ENCODE measurements around the gene REG3A. TPM values are rescaled to one million over a fixed set of nuclear protein-coding genes. Genes with fewer than 3 reads are reported as not detected.

Gene REG3A
- total RNA-seq, 1 experiment from 2014 or later: not detected

DNA sequence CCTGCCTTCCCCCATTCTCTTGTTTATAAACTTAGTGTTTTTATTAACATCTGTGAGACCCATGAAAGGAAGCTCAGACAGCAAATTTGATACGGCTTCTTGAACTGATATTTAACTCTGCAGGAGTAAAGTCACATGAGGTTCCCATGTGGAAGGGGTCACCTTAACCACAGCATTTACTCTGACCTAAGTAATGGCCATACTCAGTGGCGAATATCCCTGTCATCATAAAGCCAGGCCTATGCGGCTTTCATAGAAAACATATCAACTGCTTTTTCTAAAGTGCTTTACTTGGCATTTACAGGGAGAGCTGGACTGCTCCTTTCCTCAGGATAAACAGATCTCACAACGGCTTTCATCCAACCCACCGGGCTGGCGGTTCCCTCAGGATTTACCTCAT is 30.3 kb downstream of the REG3A start:
- CTCF ChIA-PET: no interaction called here
- ATAC-seq (no peak), DNase-seq (ENCODE audit: low spot score) (no peak)
- Mint-ChIP-seq H3K9me3 (no peaks in the 10 kb centered on the region), H3K4me1 (0 out of 2 replicates have a peak, but pooled peaks cover 3% of the 10 kb centered on the region), H3K36me3 (no peaks in the 10 kb centered on the region), H3K27ac (no peak overlapping the region), H3K27me3 (ENCODE audit: low read depth) (no peaks in the 10 kb centered on the region), H3K4me3 (no peak overlapping the region)
- TF ChIP-seq NR3C1 (CRISPR knock-in tag; conservative IDR thresholded peaks at IDR 0.05; ENCODE audit: low read depth) (no peak), GABPB1 (CRISPR knock-in tag; IDR thresholded peaks at IDR 0.05) (no peak), FOXJ3 (CRISPR knock-in tag; IDR thresholded peaks at IDR 0.05; ENCODE audit: borderline replicate concordance) (no peak), CBFB (CRISPR knock-in tag; IDR thresholded peaks at IDR 0.05; ENCODE audit: low read depth) (no peak), TEAD1 (CRISPR knock-in tag; IDR thresholded peaks at IDR 0.05) (no peak)
- TF ChIP-seq, protein P1, sequence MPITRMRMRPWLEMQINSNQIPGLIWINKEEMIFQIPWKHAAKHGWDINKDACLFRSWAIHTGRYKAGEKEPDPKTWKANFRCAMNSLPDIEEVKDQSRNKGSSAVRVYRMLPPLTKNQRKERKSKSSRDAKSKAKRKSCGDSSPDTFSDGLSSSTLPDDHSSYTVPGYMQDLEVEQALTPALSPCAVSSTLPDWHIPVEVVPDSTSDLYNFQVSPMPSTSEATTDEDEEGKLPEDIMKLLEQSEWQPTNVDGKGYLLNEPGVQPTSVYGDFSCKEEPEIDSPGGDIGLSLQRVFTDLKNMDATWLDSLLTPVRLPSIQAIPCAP (CRISPR knock-in tag; IDR thresholded peaks at IDR 0.05): no peak
- TF ChIP-seq, protein P2, sequence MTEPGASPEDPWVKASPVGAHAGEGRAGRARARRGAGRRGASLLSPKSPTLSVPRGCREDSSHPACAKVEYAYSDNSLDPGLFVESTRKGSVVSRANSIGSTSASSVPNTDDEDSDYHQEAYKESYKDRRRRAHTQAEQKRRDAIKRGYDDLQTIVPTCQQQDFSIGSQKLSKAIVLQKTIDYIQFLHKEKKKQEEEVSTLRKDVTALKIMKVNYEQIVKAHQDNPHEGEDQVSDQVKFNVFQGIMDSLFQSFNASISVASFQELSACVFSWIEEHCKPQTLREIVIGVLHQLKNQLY (CRISPR knock-in tag; IDR thresholded peaks at IDR 0.05): no peak
- TF ChIP-seq, protein P3, sequence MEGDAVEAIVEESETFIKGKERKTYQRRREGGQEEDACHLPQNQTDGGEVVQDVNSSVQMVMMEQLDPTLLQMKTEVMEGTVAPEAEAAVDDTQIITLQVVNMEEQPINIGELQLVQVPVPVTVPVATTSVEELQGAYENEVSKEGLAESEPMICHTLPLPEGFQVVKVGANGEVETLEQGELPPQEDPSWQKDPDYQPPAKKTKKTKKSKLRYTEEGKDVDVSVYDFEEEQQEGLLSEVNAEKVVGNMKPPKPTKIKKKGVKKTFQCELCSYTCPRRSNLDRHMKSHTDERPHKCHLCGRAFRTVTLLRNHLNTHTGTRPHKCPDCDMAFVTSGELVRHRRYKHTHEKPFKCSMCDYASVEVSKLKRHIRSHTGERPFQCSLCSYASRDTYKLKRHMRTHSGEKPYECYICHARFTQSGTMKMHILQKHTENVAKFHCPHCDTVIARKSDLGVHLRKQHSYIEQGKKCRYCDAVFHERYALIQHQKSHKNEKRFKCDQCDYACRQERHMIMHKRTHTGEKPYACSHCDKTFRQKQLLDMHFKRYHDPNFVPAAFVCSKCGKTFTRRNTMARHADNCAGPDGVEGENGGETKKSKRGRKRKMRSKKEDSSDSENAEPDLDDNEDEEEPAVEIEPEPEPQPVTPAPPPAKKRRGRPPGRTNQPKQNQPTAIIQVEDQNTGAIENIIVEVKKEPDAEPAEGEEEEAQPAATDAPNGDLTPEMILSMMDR (IDR thresholded peaks at IDR 0.05): no peak
- TF ChIP-seq, protein P4, sequence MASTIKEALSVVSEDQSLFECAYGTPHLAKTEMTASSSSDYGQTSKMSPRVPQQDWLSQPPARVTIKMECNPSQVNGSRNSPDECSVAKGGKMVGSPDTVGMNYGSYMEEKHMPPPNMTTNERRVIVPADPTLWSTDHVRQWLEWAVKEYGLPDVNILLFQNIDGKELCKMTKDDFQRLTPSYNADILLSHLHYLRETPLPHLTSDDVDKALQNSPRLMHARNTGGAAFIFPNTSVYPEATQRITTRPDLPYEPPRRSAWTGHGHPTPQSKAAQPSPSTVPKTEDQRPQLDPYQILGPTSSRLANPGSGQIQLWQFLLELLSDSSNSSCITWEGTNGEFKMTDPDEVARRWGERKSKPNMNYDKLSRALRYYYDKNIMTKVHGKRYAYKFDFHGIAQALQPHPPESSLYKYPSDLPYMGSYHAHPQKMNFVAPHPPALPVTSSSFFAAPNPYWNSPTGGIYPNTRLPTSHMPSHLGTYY (CRISPR knock-in tag; IDR thresholded peaks at IDR 0.05): no peak
- TF ChIP-seq, protein P5, sequence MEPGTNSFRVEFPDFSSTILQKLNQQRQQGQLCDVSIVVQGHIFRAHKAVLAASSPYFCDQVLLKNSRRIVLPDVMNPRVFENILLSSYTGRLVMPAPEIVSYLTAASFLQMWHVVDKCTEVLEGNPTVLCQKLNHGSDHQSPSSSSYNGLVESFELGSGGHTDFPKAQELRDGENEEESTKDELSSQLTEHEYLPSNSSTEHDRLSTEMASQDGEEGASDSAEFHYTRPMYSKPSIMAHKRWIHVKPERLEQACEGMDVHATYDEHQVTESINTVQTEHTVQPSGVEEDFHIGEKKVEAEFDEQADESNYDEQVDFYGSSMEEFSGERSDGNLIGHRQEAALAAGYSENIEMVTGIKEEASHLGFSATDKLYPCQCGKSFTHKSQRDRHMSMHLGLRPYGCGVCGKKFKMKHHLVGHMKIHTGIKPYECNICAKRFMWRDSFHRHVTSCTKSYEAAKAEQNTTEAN (CRISPR knock-in tag; IDR thresholded peaks at IDR 0.05): no peak
- TF ChIP-seq, protein P6, sequence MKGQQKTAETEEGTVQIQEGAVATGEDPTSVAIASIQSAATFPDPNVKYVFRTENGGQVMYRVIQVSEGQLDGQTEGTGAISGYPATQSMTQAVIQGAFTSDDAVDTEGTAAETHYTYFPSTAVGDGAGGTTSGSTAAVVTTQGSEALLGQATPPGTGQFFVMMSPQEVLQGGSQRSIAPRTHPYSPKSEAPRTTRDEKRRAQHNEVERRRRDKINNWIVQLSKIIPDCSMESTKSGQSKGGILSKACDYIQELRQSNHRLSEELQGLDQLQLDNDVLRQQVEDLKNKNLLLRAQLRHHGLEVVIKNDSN (CRISPR knock-in tag; IDR thresholded peaks at IDR 0.05): no peak
- POLR2A ChIA-PET: no interaction called here

DNA sequence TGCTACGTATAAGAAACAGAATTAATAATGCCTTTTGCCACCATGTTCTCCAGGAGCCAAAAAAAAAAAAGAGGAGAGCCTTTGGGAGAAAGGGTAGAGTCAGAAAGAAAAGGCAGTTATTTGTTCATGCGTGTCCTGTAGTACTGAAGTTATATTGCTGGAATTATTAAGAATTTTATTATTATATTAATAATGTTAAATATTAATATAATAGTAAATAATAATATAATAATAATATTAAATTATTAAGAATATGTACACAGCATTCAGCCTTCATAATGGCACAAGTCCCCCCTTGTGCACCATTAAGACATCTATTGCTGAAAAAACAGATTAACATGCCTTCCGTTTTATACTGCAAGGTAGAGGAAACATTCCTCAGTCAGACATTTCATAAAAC is 31.1 kb downstream of the REG3A start:
- H3K36me3 Mint-ChIP-seq: no peaks in the 10 kb centered on the region
- H3K4me1 Mint-ChIP-seq: 0 out of 2 replicates have a peak, but pooled peaks cover 3% of the 10 kb centered on the region
- H3K27ac Mint-ChIP-seq: no peak overlapping the region
- TF ChIP-seq ZNF416 (CRISPR knock-in tag; IDR thresholded peaks at IDR 0.05) (no peak), HMGA2 (CRISPR knock-in tag; IDR thresholded peaks at IDR 0.05) (peak; percentile 94)
- no peak overlapping the region for H3K4me3 Mint-ChIP-seq
- ATAC-seq (no peak), DNase-seq (ENCODE audit: low spot score) (no peak)
- ChIA-PET CTCF (no interaction called here), POLR2A (no interaction called here)
- H3K9me3 Mint-ChIP-seq: no peaks in the 10 kb centered on the region
- H3K27me3 Mint-ChIP-seq (ENCODE audit: low read depth): no peaks in the 10 kb centered on the region

DNA sequence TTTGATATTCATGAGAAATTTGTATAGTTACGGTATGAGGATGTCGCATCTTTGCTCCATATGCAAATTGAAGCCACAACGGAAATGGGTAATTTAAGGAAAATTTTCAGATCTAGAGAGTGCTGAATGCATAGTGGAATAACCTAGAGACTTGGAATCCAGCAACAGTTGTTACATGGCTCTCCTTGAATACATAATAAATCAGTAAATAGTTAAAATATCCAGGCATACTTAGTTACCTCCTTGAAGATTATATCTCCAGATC is 33.9 kb downstream of the REG3A start:
- no peaks in the 10 kb centered on the region for H3K27me3 Mint-ChIP-seq (ENCODE audit: low read depth)
- ATAC-seq (no peak), DNase-seq (ENCODE audit: low spot score) (no peak)
- no peak overlapping the region for H3K4me3 Mint-ChIP-seq
- no peaks in the 10 kb centered on the region for H3K4me1 Mint-ChIP-seq
- CTCF ChIA-PET: no interaction called here
- H3K27ac Mint-ChIP-seq: no peak overlapping the region
- POLR2A ChIA-PET: no interaction called here
- H3K36me3 Mint-ChIP-seq: no peaks in the 10 kb centered on the region
- no peaks in the 10 kb centered on the region for H3K9me3 Mint-ChIP-seq
- TF ChIP-seq, protein P7, sequence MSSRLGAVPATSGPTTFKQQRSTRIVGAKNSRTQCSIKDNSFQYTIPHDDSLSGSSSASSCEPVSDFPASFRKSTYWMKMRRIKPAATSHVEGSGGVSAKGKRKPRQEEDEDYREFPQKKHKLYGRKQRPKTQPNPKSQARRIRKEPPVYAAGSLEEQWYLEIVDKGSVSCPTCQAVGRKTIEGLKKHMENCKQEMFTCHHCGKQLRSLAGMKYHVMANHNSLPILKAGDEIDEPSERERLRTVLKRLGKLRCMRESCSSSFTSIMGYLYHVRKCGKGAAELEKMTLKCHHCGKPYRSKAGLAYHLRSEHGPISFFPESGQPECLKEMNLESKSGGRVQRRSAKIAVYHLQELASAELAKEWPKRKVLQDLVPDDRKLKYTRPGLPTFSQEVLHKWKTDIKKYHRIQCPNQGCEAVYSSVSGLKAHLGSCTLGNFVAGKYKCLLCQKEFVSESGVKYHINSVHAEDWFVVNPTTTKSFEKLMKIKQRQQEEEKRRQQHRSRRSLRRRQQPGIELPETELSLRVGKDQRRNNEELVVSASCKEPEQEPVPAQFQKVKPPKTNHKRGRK (CRISPR knock-in tag; IDR thresholded peaks at IDR 0.05; ENCODE audit: borderline replicate concordance): no peak
- TF ChIP-seq, protein P8, sequence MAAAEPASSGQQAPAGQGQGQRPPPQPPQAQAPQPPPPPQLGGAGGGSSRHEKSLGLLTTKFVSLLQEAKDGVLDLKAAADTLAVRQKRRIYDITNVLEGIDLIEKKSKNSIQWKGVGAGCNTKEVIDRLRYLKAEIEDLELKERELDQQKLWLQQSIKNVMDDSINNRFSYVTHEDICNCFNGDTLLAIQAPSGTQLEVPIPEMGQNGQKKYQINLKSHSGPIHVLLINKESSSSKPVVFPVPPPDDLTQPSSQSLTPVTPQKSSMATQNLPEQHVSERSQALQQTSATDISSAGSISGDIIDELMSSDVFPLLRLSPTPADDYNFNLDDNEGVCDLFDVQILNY (CRISPR knock-in tag; IDR thresholded peaks at IDR 0.05): no peak
- TF ChIP-seq, protein P9, sequence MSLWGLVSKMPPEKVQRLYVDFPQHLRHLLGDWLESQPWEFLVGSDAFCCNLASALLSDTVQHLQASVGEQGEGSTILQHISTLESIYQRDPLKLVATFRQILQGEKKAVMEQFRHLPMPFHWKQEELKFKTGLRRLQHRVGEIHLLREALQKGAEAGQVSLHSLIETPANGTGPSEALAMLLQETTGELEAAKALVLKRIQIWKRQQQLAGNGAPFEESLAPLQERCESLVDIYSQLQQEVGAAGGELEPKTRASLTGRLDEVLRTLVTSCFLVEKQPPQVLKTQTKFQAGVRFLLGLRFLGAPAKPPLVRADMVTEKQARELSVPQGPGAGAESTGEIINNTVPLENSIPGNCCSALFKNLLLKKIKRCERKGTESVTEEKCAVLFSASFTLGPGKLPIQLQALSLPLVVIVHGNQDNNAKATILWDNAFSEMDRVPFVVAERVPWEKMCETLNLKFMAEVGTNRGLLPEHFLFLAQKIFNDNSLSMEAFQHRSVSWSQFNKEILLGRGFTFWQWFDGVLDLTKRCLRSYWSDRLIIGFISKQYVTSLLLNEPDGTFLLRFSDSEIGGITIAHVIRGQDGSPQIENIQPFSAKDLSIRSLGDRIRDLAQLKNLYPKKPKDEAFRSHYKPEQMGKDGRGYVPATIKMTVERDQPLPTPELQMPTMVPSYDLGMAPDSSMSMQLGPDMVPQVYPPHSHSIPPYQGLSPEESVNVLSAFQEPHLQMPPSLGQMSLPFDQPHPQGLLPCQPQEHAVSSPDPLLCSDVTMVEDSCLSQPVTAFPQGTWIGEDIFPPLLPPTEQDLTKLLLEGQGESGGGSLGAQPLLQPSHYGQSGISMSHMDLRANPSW (CRISPR knock-in tag; conservative IDR thresholded peaks at IDR 0.05; ENCODE audit: low read depth): no peak
- TF ChIP-seq, protein P10, sequence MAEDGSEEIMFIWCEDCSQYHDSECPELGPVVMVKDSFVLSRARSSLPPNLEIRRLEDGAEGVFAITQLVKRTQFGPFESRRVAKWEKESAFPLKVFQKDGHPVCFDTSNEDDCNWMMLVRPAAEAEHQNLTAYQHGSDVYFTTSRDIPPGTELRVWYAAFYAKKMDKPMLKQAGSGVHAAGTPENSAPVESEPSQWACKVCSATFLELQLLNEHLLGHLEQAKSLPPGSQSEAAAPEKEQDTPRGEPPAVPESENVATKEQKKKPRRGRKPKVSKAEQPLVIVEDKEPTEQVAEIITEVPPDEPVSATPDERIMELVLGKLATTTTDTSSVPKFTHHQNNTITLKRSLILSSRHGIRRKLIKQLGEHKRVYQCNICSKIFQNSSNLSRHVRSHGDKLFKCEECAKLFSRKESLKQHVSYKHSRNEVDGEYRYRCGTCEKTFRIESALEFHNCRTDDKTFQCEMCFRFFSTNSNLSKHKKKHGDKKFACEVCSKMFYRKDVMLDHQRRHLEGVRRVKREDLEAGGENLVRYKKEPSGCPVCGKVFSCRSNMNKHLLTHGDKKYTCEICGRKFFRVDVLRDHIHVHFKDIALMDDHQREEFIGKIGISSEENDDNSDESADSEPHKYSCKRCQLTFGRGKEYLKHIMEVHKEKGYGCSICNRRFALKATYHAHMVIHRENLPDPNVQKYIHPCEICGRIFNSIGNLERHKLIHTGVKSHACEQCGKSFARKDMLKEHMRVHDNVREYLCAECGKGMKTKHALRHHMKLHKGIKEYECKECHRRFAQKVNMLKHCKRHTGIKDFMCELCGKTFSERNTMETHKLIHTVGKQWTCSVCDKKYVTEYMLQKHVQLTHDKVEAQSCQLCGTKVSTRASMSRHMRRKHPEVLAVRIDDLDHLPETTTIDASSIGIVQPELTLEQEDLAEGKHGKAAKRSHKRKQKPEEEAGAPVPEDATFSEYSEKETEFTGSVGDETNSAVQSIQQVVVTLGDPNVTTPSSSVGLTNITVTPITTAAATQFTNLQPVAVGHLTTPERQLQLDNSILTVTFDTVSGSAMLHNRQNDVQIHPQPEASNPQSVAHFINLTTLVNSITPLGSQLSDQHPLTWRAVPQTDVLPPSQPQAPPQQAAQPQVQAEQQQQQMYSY (CRISPR knock-in tag; IDR thresholded peaks at IDR 0.05): no peak
